Mucosa of rectum (tissue), 2 donors: ENCODE results near the gene ALDH1A2.
"Not testable (repeated sequence)": the region's sequence is repeated elsewhere in the genome, so short reads cannot be mapped to it uniquely, and the experiment has no call there.

ENCODE experiments used
- H3K27ac ChIP-seq, 2 donors: one replicate each; pipeline ENCODE4 v1.7.0; 2013; ENCODE audit warnings: inconsistent platforms in 2 of 2, low read depth in 2 of 2, low read length in 2 of 2
- H3K27me3 ChIP-seq, 2 donors: one replicate each; pipeline ENCODE4 v1.7.0; 2013; ENCODE audit warnings: low read length in 2 of 2; ENCODE audit not compliant: control insufficient read depth in 2 of 2, insufficient read depth in 2 of 2
- H3K36me3 ChIP-seq, 2 donors: one replicate each; pipeline ENCODE4 v1.7.0; 2013; ENCODE audit warnings: low read length in 2 of 2; ENCODE audit not compliant: control insufficient read depth in 2 of 2, insufficient read depth in 2 of 2
- H3K4me1 ChIP-seq, 2 donors: one replicate each; pipeline ENCODE4 v1.7.0; 2013; ENCODE audit warnings: low read length in 2 of 2, mild to moderate bottlenecking in 1 of 2; ENCODE audit not compliant: control insufficient read depth in 2 of 2, insufficient read depth in 2 of 2
- H3K4me3 ChIP-seq, 2 donors: one replicate each; pipeline ENCODE4 v1.7.0; 2013; ENCODE audit warnings: low read length in 2 of 2
- H3K9ac ChIP-seq, 2 donors: one replicate each; pipeline ENCODE4 v1.7.0; 2013; ENCODE audit warnings: low read length in 2 of 2, low read depth in 1 of 2, mild to moderate bottlenecking in 1 of 2
- H3K9me3 ChIP-seq, 2 donors: one replicate each; pipeline ENCODE4 v1.7.0; 2013; ENCODE audit warnings: low read length in 2 of 2; ENCODE audit not compliant: control insufficient read depth in 2 of 2
- donor health status: healthy.
- donor health status: Normal muscosa, but diverticular disease.

The ALDH1A2 gene

DNA sequence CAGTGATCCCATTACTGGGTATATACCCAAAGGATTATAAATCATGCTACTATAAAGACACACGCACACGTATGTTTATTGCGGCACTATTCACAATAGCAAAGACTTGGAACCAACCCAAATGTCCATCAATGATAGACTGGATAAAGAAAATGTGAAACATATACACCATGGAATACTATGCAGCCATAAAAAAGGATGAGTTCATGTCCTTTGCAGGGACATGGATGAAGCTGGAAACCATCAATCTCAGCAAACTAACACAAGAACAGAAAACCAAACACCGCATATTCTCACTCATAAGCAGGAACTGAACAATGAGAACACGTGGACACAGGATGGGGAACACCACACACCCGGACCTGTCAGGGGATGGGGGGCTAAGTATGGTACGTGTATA is 20.1 kb downstream of the ALDH1A2 start:
- not testable (repeated sequence) for H3K9me3 ChIP-seq, H3K27me3 ChIP-seq, H3K9ac ChIP-seq, H3K36me3 ChIP-seq, H3K27ac ChIP-seq, H3K4me3 ChIP-seq, H3K4me1 ChIP-seq

DNA sequence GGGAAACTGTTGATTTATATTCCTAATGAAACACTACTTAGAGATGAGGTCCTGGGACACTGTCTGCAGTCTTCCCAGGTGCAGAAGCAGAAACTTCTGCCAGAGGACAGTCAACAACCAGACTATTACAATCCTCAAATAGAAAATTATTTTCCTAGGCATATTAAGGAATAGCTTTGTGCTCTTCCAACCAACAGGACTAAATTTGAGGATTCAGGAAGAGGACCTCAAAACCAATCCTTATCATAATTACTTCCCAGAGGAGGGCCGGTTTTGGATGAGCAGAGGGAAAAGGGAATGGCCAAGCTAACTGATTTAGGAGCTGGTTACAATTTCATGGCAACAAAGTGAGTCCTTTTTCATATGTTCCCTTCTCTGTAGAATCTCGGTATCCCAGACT is 21.0 kb downstream of the ALDH1A2 start:
- H3K27me3 ChIP-seq = no peaks in the 10 kb centered on the region
- H3K36me3 ChIP-seq = no peaks in the 10 kb centered on the region
- H3K4me3 ChIP-seq = no peak overlapping the region
- H3K9ac ChIP-seq = no peak overlapping the region
- no peaks in the 10 kb centered on the region for H3K9me3 ChIP-seq
- H3K4me1 ChIP-seq = peaks cover 0 to 8% of the 10 kb centered on the region in 2 donors
- H3K27ac ChIP-seq = no peak overlapping the region

DNA sequence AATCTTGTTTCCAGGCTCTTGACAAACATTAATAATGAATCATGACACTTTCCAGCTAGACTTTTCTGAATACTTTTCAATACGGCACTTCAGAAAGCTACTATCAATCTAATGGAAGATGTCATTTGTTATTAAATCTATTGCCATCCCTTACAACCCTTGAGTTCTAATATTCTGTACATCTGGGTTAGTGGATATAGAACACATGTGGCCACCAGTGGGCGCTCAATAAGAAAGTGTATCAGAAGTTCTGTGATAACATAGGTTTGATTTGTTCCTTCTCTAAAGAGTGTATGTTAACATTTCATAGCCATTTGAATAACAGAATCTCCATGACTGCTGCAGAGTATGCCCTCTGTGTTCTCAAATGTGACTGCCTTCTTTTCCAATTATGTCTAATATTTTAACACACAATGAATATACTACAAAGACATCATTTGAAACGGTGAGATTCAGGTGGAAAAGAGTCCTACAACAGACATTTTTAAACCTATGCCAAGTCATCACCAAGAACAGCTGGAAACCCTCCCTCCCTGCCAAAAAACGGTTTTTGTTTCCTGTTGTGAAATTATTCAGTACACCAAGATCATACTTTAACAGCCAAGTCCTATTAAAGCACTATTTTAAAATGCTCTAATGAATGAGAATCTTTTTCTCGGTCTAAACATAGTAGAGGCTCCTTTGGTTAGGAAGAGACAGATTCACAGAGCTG is 22.2 kb downstream of the ALDH1A2 start:
- Histone ChIP-seq H3K4me3 (no peak overlapping the region), H3K4me1 (peaks cover 4 to 17% of the 10 kb centered on the region in 2 donors), H3K27ac (no peak overlapping the region), H3K9ac (no peak overlapping the region), H3K36me3 (no peaks in the 10 kb centered on the region), H3K9me3 (no peaks in the 10 kb centered on the region), H3K27me3 (no peaks in the 10 kb centered on the region)

DNA sequence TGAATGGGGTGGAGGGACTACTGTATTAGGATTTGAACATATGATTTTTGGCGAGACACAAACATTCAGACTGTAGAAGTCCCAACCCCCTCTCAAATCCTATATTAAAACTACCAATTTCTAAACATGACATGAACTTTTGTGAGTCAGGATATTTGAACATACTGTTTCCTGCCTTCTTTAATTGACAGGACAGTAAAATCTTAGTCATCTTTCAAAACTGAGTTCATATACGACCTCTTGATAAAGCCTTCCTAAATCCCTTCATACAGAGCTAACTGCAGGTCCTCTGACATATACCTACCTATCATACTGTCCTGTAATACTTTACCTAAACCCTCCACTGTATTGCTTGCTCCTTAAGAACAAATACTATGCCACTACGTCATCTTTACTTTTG is 23.5 kb downstream of the ALDH1A2 start:
- peaks cover 6 to 29% of the 10 kb centered on the region in 2 donors for H3K4me1 ChIP-seq
- H3K27ac ChIP-seq = no peak overlapping the region
- H3K9ac ChIP-seq = no peak overlapping the region
- H3K36me3 ChIP-seq = no peaks in the 10 kb centered on the region
- H3K9me3 ChIP-seq = no peaks in the 10 kb centered on the region
- H3K4me3 ChIP-seq = no peak overlapping the region
- H3K27me3 ChIP-seq = no peaks in the 10 kb centered on the region

DNA sequence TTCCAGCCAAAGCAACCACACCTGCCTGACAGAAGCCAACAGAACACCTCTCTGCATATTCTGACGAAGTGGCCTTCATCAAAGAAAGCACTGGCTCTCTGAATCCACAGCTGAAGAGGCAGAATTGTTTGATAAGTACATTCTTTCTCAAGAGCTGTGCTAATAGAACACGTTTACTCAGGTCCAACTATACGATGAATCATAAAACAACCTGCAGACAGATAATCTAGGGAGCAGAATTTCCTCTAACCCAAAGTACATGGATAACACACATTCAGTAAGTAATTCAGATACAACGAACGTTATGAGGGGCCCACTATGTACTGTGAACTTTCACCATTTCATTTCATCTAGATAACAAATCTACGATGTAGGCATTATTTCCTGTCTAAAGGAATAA is 25.4 kb downstream of the ALDH1A2 start:
- H3K9ac ChIP-seq = no peak overlapping the region
- H3K4me1 ChIP-seq = peaks cover 6 to 27% of the 10 kb centered on the region in 2 donors
- no peak overlapping the region for H3K27ac ChIP-seq
- no peaks in the 10 kb centered on the region for H3K27me3 ChIP-seq
- no peaks in the 10 kb centered on the region for H3K9me3 ChIP-seq
- H3K36me3 ChIP-seq = no peaks in the 10 kb centered on the region
- no peak overlapping the region for H3K4me3 ChIP-seq

DNA sequence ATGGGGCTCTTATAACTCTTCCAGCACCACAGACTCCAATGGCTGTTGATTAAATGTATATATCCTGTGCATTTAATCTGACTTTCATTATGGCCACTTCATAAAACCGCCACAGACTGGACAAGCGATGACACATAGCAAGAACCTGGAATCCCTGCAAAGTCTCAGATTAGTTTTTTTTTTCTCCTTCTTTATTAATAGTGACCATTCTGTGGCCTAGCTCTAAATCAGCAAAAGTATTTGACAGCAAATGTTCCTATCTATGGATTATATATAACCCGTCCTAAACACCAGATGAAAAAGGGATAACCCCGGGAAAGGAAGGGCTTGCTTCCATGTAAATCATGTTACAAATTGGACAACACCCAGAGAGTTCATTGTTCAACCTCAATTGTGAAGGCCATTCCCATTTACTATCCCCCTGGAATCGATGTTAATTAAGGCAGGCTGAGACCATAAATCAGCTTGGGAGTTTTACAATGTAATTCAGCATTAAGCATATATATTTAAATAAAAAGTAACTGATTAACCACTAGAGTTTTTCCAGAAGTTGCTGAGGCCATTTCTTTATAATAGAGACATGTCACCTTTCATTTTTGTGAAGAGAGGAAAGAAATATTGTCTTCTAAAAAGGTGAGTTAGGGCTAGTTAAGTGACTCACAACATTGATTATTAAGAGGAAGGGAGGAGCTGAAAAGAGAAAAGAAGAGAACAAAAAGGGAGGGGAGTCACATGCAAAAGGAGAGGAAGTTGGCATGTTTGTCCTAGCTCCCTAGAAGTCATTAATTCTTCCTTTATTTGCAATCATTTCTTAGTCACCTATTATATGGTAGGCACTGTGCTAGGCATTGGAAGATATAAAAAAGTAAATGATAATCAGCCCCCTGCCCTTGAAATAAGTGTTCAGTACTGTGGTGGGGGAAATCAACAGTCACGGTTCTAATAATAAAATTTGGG is 26.2 kb downstream of the ALDH1A2 start:
- Histone ChIP-seq H3K27ac (peak overlapping the region; percentile 26 to 57), H3K4me1 (peaks cover 6 to 27% of the 10 kb centered on the region in 2 donors), H3K27me3 (no peaks in the 10 kb centered on the region), H3K9ac (no peak overlapping the region), H3K36me3 (no peaks in the 10 kb centered on the region), H3K4me3 (peak overlapping the region; percentile 24 to 27), H3K9me3 (no peaks in the 10 kb centered on the region)

DNA sequence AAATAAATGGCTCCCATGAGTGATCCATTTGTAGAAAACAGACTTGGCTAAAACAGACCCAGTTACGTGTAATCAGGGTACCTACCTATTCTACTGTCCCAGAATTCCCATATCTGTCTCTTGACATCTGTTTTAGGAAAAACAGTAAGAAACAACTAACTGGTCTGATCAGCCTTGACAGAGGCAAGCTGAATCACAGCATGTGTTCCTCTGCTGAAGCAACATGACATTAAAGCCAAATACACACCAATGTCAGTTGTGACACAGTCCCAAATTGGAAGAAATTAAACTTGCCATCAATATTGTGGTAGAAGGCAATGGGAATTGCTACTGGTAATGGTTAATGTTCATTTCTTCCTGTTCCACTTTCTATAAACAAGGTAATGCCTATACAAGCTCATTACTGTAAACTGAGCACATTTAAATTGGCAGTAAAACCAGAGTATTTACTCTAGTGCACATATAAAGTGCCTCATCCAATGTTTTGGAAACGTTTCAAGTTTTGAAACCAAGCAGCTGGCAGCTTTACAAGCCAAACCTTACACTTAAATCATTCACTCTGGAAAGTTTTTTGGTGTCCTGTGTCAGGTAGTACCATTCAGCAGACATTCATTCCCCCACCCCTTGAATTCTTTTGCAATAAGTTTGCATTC is 27.0 kb downstream of the ALDH1A2 start:
- Histone ChIP-seq H3K9me3 (no peaks in the 10 kb centered on the region), H3K9ac (no peak overlapping the region), H3K27me3 (no peaks in the 10 kb centered on the region), H3K4me3 (peak overlapping the region; percentile 6 to 27), H3K36me3 (no peaks in the 10 kb centered on the region), H3K27ac (peak overlapping the region; percentile 26 to 57), H3K4me1 (peaks cover 6 to 27% of the 10 kb centered on the region in 2 donors)

DNA sequence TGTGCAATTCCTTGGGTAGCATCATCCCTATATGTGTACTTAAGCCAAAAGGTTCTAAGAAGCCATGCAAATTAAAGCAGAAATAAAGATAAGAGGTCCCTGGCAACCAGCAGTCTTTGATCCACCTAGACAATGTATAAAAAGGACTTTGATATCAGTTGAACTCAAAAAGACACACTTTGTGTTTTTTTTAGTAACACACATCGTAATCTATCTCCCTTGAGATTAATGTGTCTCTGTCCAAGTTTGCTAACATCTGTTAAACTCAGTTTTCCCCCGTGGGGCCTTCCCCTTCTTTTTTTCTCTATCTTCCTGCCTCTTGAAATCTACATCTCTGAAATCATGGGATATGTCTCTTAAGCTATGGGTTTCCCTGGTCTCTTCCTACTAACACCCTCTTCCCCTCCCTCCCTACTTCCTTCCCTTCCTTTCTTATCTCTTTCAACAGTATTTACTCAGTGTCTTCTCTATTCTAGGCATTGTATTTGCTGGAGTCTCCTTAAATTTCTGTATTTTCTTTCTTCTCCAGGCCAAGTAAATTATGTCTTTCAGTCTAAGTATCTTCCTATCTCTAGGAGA is 27.7 kb downstream of the ALDH1A2 start:
- Histone ChIP-seq H3K36me3 (no peaks in the 10 kb centered on the region), H3K27me3 (no peaks in the 10 kb centered on the region), H3K9me3 (no peaks in the 10 kb centered on the region), H3K4me1 (peaks cover 6 to 27% of the 10 kb centered on the region in 2 donors), H3K4me3 (no peak overlapping the region), H3K27ac (peak overlapping the region in 1 of 2 donors; percentile 51), H3K9ac (no peak overlapping the region)

DNA sequence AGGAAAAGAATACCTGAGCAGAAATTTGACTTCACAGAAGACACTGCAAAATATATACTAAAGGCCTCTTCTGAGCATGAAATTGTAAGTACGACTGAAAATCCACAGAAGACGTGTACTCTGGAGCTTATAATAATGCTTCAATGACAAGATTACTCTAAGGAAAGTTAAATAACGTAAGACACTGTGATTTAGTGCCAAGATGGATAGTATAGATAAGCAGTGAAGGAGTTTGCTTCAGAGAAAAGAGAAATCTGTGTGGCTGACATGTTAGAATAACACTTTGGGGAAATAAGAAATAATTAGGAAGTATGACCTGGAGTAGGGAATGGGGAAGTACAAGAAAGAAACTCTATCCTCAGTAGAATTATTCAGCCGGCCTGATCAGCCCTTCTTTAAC is 28.9 kb downstream of the ALDH1A2 start:
- Histone ChIP-seq H3K27ac (no peak overlapping the region), H3K4me1 (peaks cover 6 to 27% of the 10 kb centered on the region in 2 donors)

More for the DNA sequence above, 28.9 kb downstream of the ALDH1A2 start:
- Histone ChIP-seq H3K36me3 (no peaks in the 10 kb centered on the region), H3K27me3 (no peaks in the 10 kb centered on the region), H3K9me3 (no peaks in the 10 kb centered on the region), H3K4me3 (no peak overlapping the region), H3K9ac (no peak overlapping the region)
